GM18508 (cell line): ENCODE results near the gene C14orf119.
"Not testable (repeated sequence)": the region's sequence is repeated elsewhere in the genome, so short reads cannot be mapped to it uniquely, and the experiment has no call there.

ENCODE experiments used
- ATAC-seq: cut with Tn5 transposase; IDR thresholded peaks from one replicate; pipeline ENCODE4 v1.9.1; 2021; ENCODE audit warnings: moderate number of reproducible peaks; ENCODE audit not compliant: insufficient read depth, unreplicated experiment

The C14orf119 gene

GRCh38 chr14:23107620-23108019 is 12.3 kb downstream of the C14orf119 start:
- not testable (repeated sequence) for ATAC-seq

GRCh38 chr14:23108169-23108568 is 12.9 kb downstream of the C14orf119 start:
- not testable (repeated sequence) for ATAC-seq

- ATAC-seq: no peak
These were observed 14.5 kb downstream of the C14orf119 start for GRCh38 chr14:23109769-23110168.

GRCh38 chr14:23110579-23111365 is 15.5 kb downstream of the C14orf119 start:
- no peak for ATAC-seq

- no peak for ATAC-seq
These were observed 17.3 kb downstream of the C14orf119 start for GRCh38 chr14:23112359-23113178.

- no peak for ATAC-seq
These were observed 18.3 kb downstream of the C14orf119 start for GRCh38 chr14:23113431-23114119.

- ATAC-seq: no peak
These were observed 18.8 kb downstream of the C14orf119 start for GRCh38 chr14:23114120-23114458.

GRCh38 chr14:23114669-23115038 is 19.3 kb downstream of the C14orf119 start:
- ATAC-seq: no peak

- ATAC-seq: no peak
These were observed 19.9 kb downstream of the C14orf119 start for GRCh38 chr14:23115039-23115731.

GRCh38 chr14:23115918-23116317 is 20.6 kb downstream of the C14orf119 start:
- ATAC-seq: no peak

GRCh38 chr14:23117371-23118020 is 22.2 kb downstream of the C14orf119 start:
- ATAC-seq: no peak

- no peak for ATAC-seq
These were observed 23.4 kb downstream of the C14orf119 start, which contains the start of gene CEBPE for GRCh38 chr14:23118506-23119362. TSS of gene CEBPE (minus strand) at chr14:23119255. CDS start at chr14:23119091, 164 bp downstream.

GRCh38 chr14:23119363-23120327 is 24.3 kb downstream of the C14orf119 start:
- no peak for ATAC-seq

GRCh38 chr14:23120541-23121251 is 25.4 kb downstream of the C14orf119 start:
- no peak for ATAC-seq

GRCh38 chr14:23121361-23121771 is 26.1 kb downstream of the C14orf119 start:
- ATAC-seq: no peak

GRCh38 chr14:23122086-23122485 is 26.8 kb downstream of the C14orf119 start:
- no peak for ATAC-seq

GRCh38 chr14:23123419-23123818 is 28.1 kb downstream of the C14orf119 start:
- no peak for ATAC-seq
